GM19025 (cell line): ENCODE measurements around the gene TMEM185B.

Experiments used
- ATAC-seq: cut with Tn5 transposase; IDR thresholded peaks from one replicate; pipeline ENCODE4 v1.9.1; 2021; ENCODE audit warnings: mild to moderate bottlenecking, low read depth, moderate library complexity; ENCODE audit not compliant: unreplicated experiment

TMEM185B gene

GRCh38 chr2:120252225-120253020 lies 29.2 kb upstream of the TMEM185B start, which contains the start of gene RALB:
Gene RALB, plus strand, starts transcription at chr2:120252852. Its CDS starts 25,813 bp downstream, at chr2:120278665.
- peak; percentile 92 for ATAC-seq

GRCh38 chr2:120251880-120252224 lies 28.7 kb upstream of the TMEM185B start:
- ATAC-seq = no peak

GRCh38 chr2:120251078-120251477 lies 27.9 kb upstream of the TMEM185B start:
- ATAC-seq = no peak

- no peak for ATAC-seq
Observed at GRCh38 chr2:120250640-120251039, 27.4 kb upstream of the TMEM185B start.

GRCh38 chr2:120247851-120248250 lies 24.7 kb upstream of the TMEM185B start:
- ATAC-seq = no peak

GRCh38 chr2:120246546-120247300 lies 23.5 kb upstream of the TMEM185B start:
- no peak for ATAC-seq

- no peak for ATAC-seq
Observed at GRCh38 chr2:120245520-120246332, 22.5 kb upstream of the TMEM185B start.

GRCh38 chr2:120244656-120245519 lies 21.7 kb upstream of the TMEM185B start:
- ATAC-seq = no peak

GRCh38 chr2:120243875-120244553 lies 20.8 kb upstream of the TMEM185B start:
- ATAC-seq = no peak

GRCh38 chr2:120243211-120243610 lies 20.0 kb upstream of the TMEM185B start:
- no peak for ATAC-seq

- ATAC-seq = no peak
Observed at GRCh38 chr2:120241684-120242083, 18.5 kb upstream of the TMEM185B start.

- ATAC-seq = no peak
Observed at GRCh38 chr2:120240901-120241429, 17.8 kb upstream of the TMEM185B start.

GRCh38 chr2:120239488-120240287 lies 16.5 kb upstream of the TMEM185B start:
- no peak for ATAC-seq

GRCh38 chr2:120238728-120239487 lies 15.7 kb upstream of the TMEM185B start:
- ATAC-seq = no peak

- no peak for ATAC-seq
Observed at GRCh38 chr2:120237491-120237902, 14.3 kb upstream of the TMEM185B start.

- no peak for ATAC-seq
Observed at GRCh38 chr2:120236791-120237190, 13.6 kb upstream of the TMEM185B start.

- no peak for ATAC-seq
Observed at GRCh38 chr2:120236316-120236715, 13.1 kb upstream of the TMEM185B start.

GRCh38 chr2:120235681-120236080 lies 12.5 kb upstream of the TMEM185B start:
- no peak for ATAC-seq
